Endometrial microvascular endothelial cells (primary cell): Measurements from ENCODE around the gene CCDC195. TPM values are rescaled to one million over a fixed set of nuclear protein-coding genes. Genes with fewer than 3 reads are reported as not detected.
"Not testable (repeated sequence)": the region's sequence is repeated elsewhere in the genome, so short reads cannot be mapped to it uniquely, and the experiment has no call there.

Experiments
- in situ Hi-C: cut with HindIII; loops from 2 replicates; pipeline ENCODE4 v1.10.0; 2017; ENCODE audit warnings: low sequenced_read_pairs, low pct_unique_long_range_greater_than_20kb; ENCODE audit errors: inconsistent ontology term
- total RNA-seq: library from RNA; depleted of rRNA; stranded (reverse); fragments of >200 nt; gene quantifications from one replicate; pipeline ENCODE4 v1.2.3, GENCODE V29; 2015; ENCODE audit errors: inconsistent ontology term

CCDC195 gene
- total RNA-seq, 1 donor from 2014 or later, result not detected

DNA sequence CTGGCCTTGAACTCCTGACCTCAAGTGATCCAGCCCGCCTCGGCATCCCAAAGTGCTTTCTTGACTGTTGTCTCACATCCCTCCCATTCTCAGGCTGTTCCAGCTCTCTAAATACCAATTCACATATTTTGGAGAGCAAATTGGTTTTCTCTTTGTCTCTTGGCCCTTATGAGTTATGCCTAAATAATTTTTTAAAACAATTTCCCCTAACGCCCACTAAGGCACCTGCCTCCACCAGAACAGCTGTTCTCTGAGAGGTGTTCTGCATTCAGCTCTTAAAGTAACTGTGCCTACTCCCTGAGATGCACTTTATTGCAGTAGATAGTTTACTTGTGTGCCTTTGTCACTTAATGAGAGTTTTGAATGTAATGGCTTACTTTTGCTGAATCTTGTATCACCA is 6.9 kb downstream of the CCDC195 start:
- in situ Hi-C loops, result no loop called here

- in situ Hi-C loops, result no loop called here
Observed at GRCh38 chr2:224694502-224694901, 21.7 kb downstream of the CCDC195 start.

DNA sequence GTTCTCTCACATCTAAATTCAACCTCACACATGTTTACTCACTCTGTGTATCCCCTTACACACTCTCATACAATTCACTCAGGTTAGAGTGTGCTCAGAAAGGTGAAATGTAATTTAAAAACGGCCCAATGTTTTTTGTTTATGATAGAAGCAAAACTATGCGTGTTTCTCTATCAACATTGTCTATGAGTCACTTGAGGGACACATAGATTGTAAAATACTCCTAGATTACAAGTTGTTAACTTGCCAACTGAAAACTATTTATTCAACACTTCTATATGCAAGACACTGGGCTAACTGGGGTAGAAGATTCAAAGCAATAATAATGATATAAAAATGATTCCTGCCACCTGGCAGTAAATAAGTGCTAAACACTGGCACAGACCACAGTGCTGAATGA is 24.6 kb downstream of the CCDC195 start:
- in situ Hi-C loops, result no loop called here

- in situ Hi-C loops, result no loop called here
Observed at GRCh38 chr2:224690868-224691267, 25.3 kb downstream of the CCDC195 start.

DNA sequence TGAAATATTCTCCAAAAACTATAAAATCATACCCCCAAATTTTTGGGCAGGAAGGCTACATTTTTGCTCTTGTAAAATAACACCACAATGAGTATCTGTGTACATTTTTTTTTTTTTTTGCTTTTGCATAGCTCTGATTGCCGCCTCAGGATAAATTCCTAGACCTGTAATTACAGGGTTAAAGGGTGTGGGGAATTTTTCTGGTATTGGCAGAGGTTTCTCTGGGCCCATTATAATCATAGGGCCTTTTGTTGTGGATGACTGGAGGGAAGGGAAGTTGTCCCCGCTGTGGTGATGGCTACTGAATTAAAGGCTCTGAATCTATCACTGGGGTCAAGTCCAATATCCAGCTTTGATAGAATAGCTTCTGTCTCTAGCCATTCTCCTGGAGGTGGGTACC is 26.6 kb downstream of the CCDC195 start:
- in situ Hi-C loops, result no loop called here

GRCh38 chr2:224688997-224689396 is 27.2 kb downstream of the CCDC195 start:
- in situ Hi-C loops, result no loop called here

DNA sequence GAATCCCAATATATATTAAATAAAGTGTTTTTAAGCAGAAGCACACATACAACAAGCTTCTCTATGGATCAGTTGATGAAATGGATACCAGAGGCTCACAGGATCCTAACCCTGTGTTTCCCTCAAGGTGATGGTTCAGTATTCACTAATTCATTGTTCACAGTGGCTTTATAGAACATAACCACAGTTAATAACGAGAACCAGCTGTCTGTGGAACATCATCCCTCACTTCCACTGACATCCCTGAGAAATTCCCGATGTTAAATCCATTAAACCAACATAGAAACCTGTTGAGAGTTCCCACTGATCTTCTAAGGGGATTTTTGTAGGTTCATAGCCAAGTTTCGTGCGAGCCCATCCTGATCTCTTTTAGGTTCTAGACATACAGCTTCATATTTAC is 29.0 kb downstream of the CCDC195 start:
- in situ Hi-C loops, result no loop called here

DNA sequence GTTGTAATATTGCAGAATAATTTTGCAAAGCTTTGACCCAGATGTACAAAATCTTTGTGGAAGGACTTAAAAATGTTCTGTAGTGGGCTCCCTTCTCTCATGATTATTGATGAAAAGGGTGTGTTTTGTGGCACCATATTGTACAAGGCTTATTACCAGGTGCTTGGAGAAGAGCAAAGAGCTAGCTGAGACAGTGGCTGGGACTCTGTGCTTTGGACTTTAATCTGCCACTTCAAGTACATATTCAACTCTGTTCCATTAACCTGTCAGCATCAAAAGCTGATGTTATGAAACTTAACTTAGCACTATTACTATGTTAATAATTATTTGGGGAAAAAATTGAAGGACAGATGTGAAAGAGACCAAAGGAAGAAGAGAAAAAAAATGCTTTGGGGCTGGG is 31.0 kb downstream of the CCDC195 start:
- in situ Hi-C loops, result no loop called here

GRCh38 chr2:224682134-224682533 is 34.0 kb downstream of the CCDC195 start:
- in situ Hi-C loops, result no loop called here

GRCh38 chr2:224671731-224672130 is 44.4 kb downstream of the CCDC195 start:
- in situ Hi-C loops, result no loop called here

- in situ Hi-C loops, result no loop called here
Observed at GRCh38 chr2:224670203-224670602, 46.0 kb downstream of the CCDC195 start.

DNA sequence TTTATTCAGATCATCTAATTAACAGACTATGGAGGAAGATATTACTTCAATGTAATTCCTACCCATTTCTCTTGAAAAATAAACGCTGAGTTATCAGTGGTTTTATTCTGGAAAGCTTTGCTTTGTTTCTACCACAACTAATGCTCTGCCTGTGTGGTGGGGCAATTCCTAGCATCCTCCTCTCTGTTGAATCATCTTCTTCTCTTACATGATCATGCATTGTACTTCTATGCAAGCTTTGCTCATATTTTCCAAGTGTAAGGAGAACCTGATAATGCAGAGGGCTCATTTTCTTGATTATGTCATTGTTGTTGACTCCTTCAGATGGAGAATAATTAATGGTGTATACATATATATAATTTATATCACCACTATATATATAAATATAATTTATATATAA is 46.7 kb downstream of the CCDC195 start:
- in situ Hi-C loops, result no loop called here

DNA sequence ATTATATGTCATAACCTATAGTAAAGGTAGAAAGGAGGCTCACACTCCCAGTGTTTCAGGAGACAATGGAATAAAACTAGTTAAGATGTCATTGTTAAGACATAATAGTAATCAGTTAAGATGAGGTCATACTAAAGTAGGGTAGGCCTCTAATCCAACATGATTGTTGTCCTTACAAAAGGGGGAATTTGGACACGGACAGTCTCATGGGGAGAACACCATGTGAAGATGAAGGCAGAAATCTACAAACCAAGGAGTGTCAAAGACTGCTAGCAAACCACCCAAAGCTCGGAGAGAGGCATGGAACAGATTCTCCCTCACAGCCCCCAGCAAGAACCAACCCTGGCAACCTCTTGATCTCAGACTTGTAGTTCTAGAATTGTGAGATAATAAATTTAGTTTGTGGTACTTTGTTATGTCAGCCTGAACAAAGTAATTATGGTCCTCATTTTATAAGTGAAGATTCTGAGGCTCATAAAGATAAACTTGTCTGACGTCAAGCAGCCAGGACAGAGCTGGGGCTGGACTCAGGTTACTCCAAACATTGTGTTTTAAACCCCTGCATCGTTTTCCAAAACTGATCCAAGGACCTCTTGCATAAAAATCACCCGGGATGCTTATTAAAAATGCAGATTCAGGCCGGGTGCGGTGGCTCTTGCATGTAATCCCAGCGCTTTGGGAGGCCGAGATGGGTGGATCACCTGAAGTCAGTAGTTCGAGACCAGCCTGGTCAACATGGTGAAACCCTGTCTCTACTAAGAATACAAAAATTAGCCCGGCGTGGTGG is 47.8 kb downstream of the CCDC195 start:
- in situ Hi-C loops, result no loop called here

- in situ Hi-C loops, result no loop called here
Observed at GRCh38 chr2:224666951-224667553, 49.1 kb downstream of the CCDC195 start.

- in situ Hi-C loops, result not testable (repeated sequence)
Observed at GRCh38 chr2:224663322-224663721, 52.8 kb downstream of the CCDC195 start.

- in situ Hi-C loops, result not testable (repeated sequence)
Observed at GRCh38 chr2:224661708-224662107, 54.5 kb downstream of the CCDC195 start.

GRCh38 chr2:224659714-224660113 is 56.5 kb downstream of the CCDC195 start:
- in situ Hi-C loops, result no loop called here

- in situ Hi-C loops, result no loop called here
Observed at GRCh38 chr2:224658780-224659405, 57.3 kb downstream of the CCDC195 start.

DNA sequence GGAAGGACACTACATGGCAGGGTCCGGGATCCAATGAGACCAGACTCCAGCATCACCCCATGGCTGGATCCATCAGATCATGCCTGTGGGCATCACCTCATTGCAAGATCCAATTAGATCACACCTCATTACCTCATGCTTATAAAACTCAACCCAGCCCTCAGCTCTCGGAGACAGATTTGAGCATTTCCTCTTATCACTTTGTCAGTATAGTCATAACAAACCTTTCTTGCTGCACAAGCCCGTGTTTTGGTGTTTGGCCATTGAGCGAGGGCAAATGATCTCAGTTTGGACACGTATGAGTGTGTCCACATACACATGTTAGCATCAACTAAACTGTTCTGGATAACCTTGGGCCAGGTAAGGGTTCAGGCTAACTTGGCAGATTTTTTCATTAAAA is 58.8 kb downstream of the CCDC195 start:
- in situ Hi-C loops, result no loop called here

DNA sequence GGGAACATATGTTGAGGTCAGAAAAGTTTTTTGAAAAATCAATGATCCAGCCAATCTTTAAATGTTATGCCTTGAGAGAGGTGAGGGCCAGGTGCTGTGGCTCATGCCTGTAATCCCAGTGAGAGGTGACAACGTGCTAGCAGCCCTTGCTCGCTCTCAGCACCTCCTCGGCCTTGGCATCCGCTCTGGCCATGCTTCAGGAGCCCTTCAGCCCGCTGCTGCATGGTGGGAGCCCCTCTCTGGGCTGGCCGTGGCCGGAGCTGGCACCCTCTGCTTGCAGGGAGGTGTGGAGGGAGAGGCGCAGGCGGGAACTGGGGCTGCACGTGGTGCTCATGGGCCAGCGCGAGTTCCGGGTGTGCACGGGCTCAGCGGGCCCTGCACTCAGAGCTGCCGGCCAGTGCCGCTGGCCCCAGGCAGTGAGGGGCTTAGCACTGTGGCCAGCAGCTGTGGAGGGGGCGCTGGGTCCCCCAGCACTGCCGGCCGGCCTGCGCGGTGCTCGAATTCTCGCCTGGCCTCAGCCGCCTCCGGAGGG is 61.1 kb downstream of the CCDC195 start:
- in situ Hi-C loops, result no loop called here
